Measurements from ENCODE around the gene EFNA3. TPM values are rescaled to one million over a fixed set of nuclear protein-coding genes. Genes with fewer than 3 reads are reported as not detected.
A peak's percentile ranks its signal among the peaks of the same experiment; 100 is the strongest.

The EFNA3 gene
- total RNA-seq, 1 donor: 1.4 TPM

DNA sequence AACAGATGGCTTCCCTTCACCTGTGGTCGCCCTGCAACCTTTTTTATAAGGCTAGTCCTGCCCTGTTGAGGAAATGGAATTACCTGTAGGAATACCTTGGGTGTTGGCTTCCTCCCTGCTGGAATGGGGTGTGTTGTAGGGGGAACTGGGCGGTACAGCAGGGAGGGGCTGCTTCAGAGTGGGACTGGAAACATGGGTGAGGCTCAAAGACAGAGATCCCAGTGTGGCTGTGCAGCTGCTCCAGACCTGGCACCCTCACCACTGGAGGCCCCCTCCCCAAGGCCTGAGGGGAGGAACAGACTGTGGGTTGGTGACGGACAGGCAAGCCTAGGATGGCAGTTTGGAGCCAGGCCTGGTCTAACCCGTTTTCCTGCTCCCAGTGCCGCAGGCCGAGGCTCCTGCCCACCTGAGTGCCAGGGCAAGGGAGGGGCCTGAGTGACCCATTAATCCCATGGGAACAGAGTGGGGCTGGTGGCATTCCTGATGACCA, 4.5 kb downstream of the EFNA3 start:
- Histone ChIP-seq H4K20me1 (ENCODE audit: insufficient read depth, low read length) (peaks cover 3% of the 10 kb centered on the region), H3K36me3 (ENCODE audit: insufficient read depth, low read length) (no peaks in the 10 kb centered on the region), H3K4me2 (ENCODE audit: insufficient read depth, low read length) (no peak overlapping the region), H3K79me2 (ENCODE audit: insufficient read depth, low read length) (no peaks in the 10 kb centered on the region), H3K27me3 (ENCODE audit: insufficient read depth, low read length) (peaks cover 52% of the 10 kb centered on the region), H3K4me3 (ENCODE audit: insufficient read depth, low read length) (no peak overlapping the region), H3K27ac (ENCODE audit: low read depth, low read length) (no peak overlapping the region), H3K9me3 (ENCODE audit: low read depth, low read length) (no peaks in the 10 kb centered on the region), H3K4me1 (ENCODE audit: insufficient read depth, low read length) (peaks cover 9% of the 10 kb centered on the region), H2AFZ (ENCODE audit: low read length) (no peak overlapping the region)
- TF ChIP-seq, protein P1, sequence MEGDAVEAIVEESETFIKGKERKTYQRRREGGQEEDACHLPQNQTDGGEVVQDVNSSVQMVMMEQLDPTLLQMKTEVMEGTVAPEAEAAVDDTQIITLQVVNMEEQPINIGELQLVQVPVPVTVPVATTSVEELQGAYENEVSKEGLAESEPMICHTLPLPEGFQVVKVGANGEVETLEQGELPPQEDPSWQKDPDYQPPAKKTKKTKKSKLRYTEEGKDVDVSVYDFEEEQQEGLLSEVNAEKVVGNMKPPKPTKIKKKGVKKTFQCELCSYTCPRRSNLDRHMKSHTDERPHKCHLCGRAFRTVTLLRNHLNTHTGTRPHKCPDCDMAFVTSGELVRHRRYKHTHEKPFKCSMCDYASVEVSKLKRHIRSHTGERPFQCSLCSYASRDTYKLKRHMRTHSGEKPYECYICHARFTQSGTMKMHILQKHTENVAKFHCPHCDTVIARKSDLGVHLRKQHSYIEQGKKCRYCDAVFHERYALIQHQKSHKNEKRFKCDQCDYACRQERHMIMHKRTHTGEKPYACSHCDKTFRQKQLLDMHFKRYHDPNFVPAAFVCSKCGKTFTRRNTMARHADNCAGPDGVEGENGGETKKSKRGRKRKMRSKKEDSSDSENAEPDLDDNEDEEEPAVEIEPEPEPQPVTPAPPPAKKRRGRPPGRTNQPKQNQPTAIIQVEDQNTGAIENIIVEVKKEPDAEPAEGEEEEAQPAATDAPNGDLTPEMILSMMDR (IDR thresholded peaks at IDR 0.05; ENCODE audit: extremely low read depth, low read depth, low read length): no peak
- no peak for DNase-seq (ENCODE audit: insufficient read length, low spot score, missing footprints)

DNA sequence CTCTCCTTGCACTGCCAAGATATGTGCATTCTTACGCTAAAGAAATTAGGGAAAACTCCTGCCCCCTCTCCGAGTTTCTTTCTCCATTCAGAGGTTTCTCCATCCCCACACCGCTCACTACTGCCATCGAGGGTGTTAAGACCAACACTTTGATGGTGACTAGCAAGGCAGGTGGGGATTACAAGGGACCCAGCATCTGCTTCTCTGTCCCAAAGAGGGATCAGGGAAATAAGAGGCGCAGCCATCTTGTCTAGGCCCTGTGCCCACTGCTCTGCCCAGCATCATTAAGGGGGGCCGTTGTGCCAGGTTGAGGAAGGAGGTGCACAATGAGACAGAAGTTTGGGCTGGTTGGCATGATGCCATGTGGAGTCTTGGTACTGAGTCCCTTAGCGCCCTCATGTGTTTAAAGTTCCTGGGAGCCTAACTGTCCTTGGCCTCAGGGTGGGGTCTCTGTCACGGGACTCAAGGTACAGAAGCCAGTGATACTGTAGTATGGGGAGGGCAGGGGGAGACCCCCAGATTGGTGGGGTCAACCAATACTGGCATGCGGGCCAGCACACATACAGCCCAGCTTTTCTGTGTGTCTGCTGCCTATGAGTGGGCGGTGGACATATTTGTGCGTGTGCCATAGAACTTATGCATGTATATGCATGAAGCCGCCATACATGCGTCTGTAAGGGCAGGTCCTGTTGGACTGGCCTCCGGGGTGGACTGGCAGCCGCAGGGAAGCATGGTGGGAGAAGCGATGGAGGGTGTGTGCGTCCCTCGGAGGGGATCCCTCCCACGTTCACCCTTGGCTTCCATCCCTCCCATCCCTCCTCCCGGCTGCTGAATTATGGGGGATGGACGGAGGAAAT, 5.5 kb downstream of the EFNA3 start:
- Histone ChIP-seq H3K27ac (ENCODE audit: low read depth, low read length) (no peak overlapping the region), H3K36me3 (ENCODE audit: insufficient read depth, low read length) (no peaks in the 10 kb centered on the region), H4K20me1 (ENCODE audit: insufficient read depth, low read length) (peaks cover 3% of the 10 kb centered on the region), H3K27me3 (ENCODE audit: insufficient read depth, low read length) (peaks cover 49% of the 10 kb centered on the region), H2AFZ (ENCODE audit: low read length) (peak overlapping the region; percentile 99), H3K79me2 (ENCODE audit: insufficient read depth, low read length) (no peaks in the 10 kb centered on the region), H3K4me1 (ENCODE audit: insufficient read depth, low read length) (peaks cover 9% of the 10 kb centered on the region), H3K4me3 (ENCODE audit: insufficient read depth, low read length) (peak overlapping the region; percentile 87), H3K9me3 (ENCODE audit: low read depth, low read length) (no peaks in the 10 kb centered on the region), H3K4me2 (ENCODE audit: insufficient read depth, low read length) (peak overlapping the region; percentile 91)
- DNase-seq (ENCODE audit: insufficient read length, low spot score, missing footprints): peak; percentile 91
- TF ChIP-seq, protein P1 (IDR thresholded peaks at IDR 0.05; ENCODE audit: extremely low read depth, low read depth, low read length): peak; percentile 25

DNA sequence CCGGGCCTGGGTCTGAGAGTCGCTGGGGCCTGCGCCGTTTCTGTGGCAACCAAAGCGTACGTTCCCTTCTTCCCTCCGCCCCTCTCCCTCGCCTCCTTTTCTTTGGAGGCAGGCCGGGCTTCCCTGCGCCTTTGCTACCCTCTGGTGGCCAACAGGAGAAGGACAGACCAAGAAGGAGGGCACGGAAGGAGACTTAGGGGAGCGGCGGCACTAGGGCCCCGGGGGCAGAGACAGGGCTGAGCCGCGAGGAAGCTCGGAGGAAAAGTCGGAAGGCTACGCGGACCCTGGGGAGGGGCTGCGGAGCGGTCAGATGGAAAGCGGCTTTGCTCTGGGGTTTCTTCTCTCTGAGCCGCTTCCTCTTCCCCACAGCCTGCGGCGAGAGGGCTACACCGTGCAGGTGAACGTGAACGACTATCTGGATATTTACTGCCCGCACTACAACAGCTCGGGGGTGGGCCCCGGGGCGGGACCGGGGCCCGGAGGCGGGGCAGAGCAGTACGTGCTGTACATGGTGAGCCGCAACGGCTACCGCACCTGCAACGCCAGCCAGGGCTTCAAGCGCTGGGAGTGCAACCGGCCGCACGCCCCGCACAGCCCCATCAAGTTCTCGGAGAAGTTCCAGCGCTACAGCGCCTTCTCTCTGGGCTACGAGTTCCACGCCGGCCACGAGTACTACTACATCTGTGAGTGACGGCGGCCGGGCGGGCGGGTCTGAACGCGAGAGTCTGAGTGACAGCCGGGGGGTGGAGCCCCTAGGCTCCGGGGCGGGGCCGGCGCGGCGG, 6.3 kb downstream of the EFNA3 start:
- Histone ChIP-seq H3K4me2 (ENCODE audit: insufficient read depth, low read length) (peak overlapping the region; percentile 91), H2AFZ (ENCODE audit: low read length) (peak overlapping the region; percentile 99), H3K4me3 (ENCODE audit: insufficient read depth, low read length) (peak overlapping the region; percentile 87), H3K79me2 (ENCODE audit: insufficient read depth, low read length) (no peaks in the 10 kb centered on the region), H3K27ac (ENCODE audit: low read depth, low read length) (no peak overlapping the region), H3K27me3 (ENCODE audit: insufficient read depth, low read length) (peaks cover 40% of the 10 kb centered on the region), H4K20me1 (ENCODE audit: insufficient read depth, low read length) (peaks cover 3% of the 10 kb centered on the region), H3K4me1 (ENCODE audit: insufficient read depth, low read length) (peaks cover 5% of the 10 kb centered on the region), H3K36me3 (ENCODE audit: insufficient read depth, low read length) (no peaks in the 10 kb centered on the region), H3K9me3 (ENCODE audit: low read depth, low read length) (no peaks in the 10 kb centered on the region)
- TF ChIP-seq, protein P1 (IDR thresholded peaks at IDR 0.05; ENCODE audit: extremely low read depth, low read depth, low read length): peak; percentile 87
- peak; percentile 100 for DNase-seq (ENCODE audit: insufficient read length, low spot score, missing footprints)

Data from osteoblast (primary cell).